HPDE6-E6E7 (cell line): ENCODE data around the gene ONECUT1.

ENCODE experiments used
- DNase-seq: peaks from one replicate; pipeline ENCODE4 v3.0.0; 2011; ENCODE audit warnings: missing footprints; ENCODE audit errors: extremely low spot score

ONECUT1 gene

DNA sequence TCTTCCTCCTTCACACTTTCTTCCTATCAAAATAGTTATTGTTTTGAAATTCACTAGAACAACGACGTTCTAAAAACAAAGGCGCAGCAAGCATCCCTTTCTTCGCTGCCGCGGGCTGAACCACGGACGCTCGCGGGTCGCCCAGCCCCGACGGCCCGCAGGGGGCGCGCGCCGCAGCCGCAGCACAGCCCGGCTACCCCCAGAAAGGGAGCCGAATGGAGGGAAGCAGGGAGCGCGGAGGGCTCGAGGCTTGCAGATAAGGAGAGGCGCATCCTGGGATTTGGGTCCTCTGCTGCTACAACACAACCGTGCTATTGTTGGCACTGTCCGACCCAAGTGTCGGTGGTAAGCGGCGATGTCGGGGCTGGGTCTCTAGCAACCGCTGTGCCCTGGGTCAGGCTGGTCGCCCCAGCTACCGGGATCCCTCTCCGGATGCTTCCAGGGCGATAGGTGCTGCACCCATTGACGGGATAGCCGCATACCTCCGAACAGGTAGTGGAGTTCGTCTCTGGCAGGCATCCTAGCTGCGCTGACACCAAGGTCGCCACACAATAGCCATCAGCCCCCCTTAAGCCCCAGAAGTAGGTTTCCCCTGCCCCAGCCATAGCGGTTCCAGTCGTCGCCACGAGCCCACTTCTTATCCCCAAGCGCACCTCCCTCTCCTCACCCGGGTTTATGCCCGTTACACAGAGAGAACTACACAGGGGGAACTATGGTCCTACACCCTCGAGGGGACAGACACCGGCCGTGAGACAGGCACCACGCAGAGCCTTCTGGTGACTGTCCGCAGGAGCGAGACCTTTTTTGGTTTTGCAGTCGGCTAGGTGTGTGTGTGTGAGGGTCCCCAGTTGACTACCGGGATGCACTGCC lies 6.0 kb downstream of the ONECUT1 start:
- no peak for DNase-seq

- DNase-seq: no peak
Measured at GRCh38 chr15:52783191-52783829, 6.8 kb downstream of the ONECUT1 start.

GRCh38 chr15:52782514-52782913 lies 7.6 kb downstream of the ONECUT1 start:
- DNase-seq: no peak

DNA sequence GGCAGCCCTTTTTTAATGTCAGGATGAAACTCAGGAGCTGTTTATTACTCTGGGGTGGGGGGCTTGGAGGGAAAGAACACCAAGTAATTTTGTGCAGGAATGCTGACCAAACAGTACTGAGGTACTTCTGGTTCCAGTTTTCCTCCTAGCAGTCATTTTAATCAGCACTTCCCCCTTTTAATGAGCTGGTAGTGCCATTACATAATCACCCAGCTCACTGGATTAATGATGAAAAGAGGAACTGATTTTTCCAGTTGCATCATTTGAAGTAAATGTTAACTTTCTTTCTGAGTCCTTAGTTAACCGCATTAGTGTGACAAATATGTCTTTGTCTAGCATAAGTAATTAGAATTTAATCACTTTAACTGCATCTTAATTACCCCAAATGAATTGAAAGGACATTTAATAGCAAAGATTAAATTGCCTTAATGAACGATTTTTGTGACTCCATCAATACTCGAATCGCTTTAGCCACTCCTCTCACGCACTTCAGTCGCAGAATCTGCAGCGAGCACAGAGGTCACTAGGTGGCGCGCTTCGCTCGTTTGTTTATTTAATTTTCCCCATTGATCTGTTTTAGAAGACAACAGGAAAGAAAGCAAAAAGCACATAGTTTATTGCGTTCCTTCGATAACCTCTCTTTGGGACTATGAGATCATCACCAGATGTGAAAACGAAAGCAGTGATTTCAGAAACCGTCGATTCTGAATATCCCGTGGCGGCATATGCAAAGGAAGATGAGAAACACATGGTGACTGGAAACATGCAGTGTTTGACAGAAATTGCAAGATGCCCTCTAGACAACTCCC lies 9.8 kb downstream of the ONECUT1 start:
- peak; percentile 45 for DNase-seq

- DNase-seq: no peak
Measured at GRCh38 chr15:52778457-52778856, 11.7 kb downstream of the ONECUT1 start.

DNA sequence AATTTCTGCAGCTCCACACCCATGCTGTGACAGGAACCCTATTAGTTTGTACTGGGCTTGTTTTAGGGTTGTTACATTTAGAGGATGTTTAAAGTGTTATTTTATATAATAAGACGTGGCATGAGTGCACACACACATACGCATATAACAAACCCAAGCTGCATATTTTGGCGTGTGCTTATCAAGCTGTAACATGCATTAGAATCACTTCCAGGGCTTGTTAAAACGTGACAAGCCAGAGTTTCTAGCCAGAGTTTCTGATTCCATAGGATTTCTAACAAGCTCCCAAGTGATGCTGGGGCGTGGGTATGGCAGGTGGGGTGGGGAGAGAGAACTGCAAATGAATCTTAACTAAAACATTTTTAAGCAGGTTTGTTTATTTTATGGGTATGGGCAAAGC lies 17.4 kb downstream of the ONECUT1 start:
- DNase-seq: no peak

- DNase-seq: no peak
Measured at GRCh38 chr15:52765785-52766184, 24.4 kb downstream of the ONECUT1 start.

DNA sequence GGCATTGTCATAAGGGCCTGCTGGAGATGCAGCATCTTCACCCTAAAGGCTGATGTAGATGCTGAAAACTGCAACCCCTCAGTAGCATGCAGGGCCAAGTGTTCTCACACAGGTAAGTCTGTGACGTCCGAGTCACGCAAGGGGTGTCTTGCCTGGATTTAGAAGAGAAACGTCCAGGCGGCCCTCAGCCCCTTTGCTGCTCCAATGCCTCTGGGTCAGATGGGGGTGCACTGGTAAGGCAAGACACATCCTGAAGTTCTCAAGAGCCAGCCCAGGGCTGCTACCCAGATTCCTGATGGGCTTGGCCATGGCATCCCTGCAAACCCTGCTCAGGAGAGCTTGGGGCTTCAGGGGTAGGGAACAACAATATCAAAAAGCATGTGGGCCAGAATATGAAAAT lies 25.4 kb downstream of the ONECUT1 start:
- no peak for DNase-seq

DNA sequence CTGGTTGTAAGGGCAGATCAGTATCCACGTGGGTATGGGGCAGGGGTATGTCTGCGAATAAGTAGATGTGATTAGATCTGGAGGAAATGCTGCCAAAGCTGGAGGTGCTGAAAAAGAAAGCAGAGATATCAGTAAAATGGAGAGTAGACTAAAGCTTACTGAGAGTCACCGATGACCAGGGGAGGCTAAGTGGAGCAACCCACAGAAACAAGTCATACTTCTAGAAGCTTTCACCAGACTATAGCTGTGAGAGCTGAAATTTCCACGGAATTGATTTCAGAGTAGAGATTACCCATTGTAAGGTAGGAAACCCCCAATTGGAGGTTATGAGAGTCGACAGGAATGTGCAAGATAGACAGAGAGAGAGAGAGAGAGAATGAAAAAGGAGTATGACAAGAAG lies 27.5 kb downstream of the ONECUT1 start:
- no peak for DNase-seq

GRCh38 chr15:52760562-52760961 lies 29.6 kb downstream of the ONECUT1 start:
- no peak for DNase-seq

DNA sequence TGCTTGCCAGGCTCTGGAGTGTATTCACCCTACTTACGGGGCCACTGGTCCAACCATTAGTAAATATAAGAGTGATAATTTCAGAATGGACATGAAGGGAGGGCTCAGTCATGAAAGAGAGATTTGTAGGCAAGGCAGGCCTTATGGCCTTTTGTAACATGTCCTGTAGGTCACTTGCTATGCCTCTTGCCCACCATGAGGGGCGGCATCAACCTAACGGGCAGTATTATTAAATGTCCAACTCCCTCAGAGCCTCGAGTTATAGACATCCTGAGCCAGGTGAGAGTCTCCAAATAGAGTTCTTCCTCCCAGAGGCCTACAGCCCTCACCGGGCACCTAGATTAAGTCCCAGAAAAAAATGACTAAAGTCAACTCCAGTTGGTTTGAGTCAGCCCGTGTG lies 30.2 kb downstream of the ONECUT1 start:
- DNase-seq: no peak

DNA sequence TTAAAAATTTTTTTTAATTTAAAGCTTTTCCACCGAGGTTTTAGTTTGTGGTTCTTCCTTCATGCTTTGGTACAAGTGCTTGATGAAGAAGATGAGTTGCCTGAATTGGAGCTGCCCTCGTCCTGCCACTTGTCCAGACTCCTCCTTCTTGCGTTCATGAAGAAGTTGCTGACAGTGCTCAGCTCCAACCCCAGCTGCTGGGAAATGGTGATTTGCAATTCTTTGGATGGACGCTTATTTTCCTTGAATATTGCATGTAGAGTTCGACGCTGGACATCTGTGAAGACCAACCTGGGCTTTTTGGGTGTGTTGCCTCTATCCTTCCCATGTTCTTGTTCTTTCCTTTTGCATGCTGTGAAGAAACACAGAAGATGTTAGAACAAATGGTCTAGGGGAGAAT lies 32.6 kb downstream of the ONECUT1 start:
- DNase-seq: no peak

DNA sequence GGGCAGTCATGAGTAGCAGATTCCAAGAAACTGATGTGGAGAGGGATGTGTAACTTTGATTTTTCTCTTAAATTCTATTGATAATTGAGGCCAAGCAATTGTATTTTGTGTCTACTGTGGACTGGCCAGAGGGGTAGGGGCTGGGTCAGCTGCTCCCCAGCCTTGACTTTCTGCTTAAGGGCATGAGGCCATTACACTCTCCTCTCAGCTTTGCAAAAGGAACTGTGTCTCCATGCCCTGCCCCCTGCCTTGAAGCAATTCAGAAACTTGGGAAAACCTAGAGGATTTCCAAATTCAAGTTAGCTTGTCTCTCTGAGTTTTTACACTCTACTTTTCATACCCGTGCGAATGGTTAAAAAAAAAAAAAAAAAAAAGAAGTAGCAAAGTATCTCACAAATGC lies 38.6 kb downstream of the ONECUT1 start:
- no peak for DNase-seq

DNA sequence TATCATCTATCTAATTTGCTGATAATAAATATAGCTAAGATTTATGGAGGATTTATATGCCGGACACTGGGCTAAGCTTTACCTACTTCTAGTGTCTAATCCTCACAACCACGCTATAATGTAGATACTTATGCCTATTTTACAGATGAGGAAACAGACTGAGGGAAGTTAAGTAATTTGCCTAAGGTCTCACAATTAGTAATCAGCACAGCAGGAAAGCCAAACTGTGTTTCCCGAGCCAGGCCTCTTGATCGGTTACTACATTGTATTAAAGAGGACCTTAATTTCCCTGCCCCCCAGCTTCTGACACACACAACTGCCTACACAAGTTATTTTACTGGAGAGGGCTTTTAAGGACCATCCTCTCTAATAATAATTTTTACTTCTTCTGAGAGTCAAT lies 40.9 kb downstream of the ONECUT1 start:
- no peak for DNase-seq

GRCh38 chr15:52746162-52746757 lies 43.9 kb downstream of the ONECUT1 start:
- DNase-seq: no peak

DNA sequence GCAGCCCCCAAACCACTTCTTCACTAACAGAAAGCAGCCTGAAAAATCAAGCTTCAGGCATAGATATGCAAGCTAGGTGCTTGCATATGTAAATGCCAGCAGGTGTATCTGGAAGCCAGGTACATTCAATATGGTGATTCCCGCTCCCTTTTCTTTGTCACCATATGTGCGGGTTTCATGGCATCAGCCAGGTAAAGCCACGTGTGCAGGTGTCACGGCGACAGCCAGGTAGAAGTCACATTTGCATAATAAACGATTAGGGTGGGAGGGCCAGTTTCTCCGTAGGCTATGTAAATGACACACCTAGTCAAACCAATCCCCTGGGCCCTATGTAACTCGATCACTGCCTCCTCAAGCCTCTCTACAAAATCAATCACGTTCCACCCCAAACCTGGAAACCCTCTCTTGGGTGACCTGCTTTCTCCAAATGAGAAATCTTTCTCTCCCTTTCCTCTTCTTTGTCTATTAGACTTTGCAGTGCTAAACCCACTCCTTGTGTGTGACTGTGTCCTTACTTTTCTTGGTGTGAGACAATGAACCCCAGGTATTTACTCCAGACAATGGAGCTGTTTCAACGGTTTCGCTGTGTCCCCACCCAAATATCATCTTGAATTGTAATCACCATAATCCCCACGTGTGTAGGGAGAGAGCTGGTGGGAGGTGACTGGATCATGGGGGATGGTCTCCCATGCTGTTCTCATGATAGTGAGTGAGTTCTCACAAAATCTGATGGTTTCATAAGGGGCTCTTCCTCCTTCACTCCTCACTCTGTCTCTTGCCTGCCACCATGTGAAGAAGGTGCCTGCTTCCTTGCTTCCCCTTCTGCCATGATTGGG lies 44.6 kb downstream of the ONECUT1 start:
- DNase-seq: no peak

- DNase-seq: no peak
Measured at GRCh38 chr15:52738311-52738710, 51.8 kb downstream of the ONECUT1 start.

GRCh38 chr15:52737720-52738119 lies 52.4 kb downstream of the ONECUT1 start:
- DNase-seq: no peak

GRCh38 chr15:52735231-52736089 lies 54.7 kb downstream of the ONECUT1 start:
- peak; percentile 56 for DNase-seq

DNA sequence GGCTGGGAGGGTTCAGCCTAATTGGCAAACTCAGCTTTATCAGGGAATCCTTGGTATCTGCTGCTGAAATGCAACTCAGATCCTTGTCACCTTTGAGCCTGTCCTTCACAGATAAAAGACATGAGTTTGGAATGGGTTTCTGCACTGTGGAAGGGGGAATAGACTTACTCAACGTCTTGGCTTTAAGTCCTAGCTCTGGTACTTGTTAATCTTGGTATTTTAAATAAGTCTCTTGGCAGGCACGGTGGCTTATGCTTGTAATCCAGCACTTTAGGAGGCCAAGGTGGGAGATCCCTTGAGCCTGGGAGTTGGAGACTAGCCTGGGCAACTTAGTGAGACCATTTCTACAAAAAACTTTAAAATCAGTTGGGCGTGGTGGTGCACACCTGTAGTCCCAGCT lies 55.8 kb downstream of the ONECUT1 start:
- no peak for DNase-seq
